Brain microvascular endothelial cell (primary cell): Measurements from ENCODE around the gene TRIM7.

Experiments
- DNase-seq: peaks from one replicate; pipeline ENCODE4 v3.0.0-alpha.2; 2020
- H3K27ac ChIP-seq: fragments of 250-450 bp; sonication (Bioruptor Pico); 2 replicates; pipeline ENCODE4 v1.5.1; 2020; ENCODE audit warnings: mild to moderate bottlenecking, moderate library complexity
- H3K27me3 ChIP-seq: fragments of 250-450 bp; sonication (Bioruptor Pico); replicated peaks from 2 replicates; pipeline ENCODE4 v1.5.1; 2020; ENCODE audit warnings: mild to moderate bottlenecking
- H3K36me3 ChIP-seq: fragments of 250-450 bp; sonication (Bioruptor Pico); replicated peaks from 2 replicates; pipeline ENCODE4 v1.5.1; 2020; ENCODE audit warnings: mild to moderate bottlenecking
- H3K4me3 ChIP-seq: 2 replicates; pipeline ENCODE4 v1.5.1; 2011; ENCODE audit warnings: low read depth, mild to moderate bottlenecking, control low read depth, low read length, moderate library complexity
- in situ Hi-C: cut with HindIII; loops from 2 replicates; pipeline ENCODE4 v1.10.0; 2017; ENCODE audit warnings: low sequenced_read_pairs, low pct_ligation_motif_present
- TF ChIP-seq, protein P1 (sequence below): IDR thresholded peaks from 2 replicates; pipeline ENCODE4 v1.5.1; 2011; ENCODE audit warnings: low read depth, mild to moderate bottlenecking, moderate library complexity, low read length, control low read depth, inconsistent platforms; ENCODE audit errors: missing control alignments

The TRIM7 gene

GRCh38 chr5:181189363-181189961 lies 15.5 kb downstream of the TRIM7 start:
- Histone ChIP-seq H3K4me3 (peak overlapping the region; percentile 86), H3K27ac (no peak overlapping the region), H3K27me3 (no peaks in the 10 kb centered on the region), H3K36me3 (no peaks in the 10 kb centered on the region)
- DNase-seq: no peak
- TF ChIP-seq, protein P1, sequence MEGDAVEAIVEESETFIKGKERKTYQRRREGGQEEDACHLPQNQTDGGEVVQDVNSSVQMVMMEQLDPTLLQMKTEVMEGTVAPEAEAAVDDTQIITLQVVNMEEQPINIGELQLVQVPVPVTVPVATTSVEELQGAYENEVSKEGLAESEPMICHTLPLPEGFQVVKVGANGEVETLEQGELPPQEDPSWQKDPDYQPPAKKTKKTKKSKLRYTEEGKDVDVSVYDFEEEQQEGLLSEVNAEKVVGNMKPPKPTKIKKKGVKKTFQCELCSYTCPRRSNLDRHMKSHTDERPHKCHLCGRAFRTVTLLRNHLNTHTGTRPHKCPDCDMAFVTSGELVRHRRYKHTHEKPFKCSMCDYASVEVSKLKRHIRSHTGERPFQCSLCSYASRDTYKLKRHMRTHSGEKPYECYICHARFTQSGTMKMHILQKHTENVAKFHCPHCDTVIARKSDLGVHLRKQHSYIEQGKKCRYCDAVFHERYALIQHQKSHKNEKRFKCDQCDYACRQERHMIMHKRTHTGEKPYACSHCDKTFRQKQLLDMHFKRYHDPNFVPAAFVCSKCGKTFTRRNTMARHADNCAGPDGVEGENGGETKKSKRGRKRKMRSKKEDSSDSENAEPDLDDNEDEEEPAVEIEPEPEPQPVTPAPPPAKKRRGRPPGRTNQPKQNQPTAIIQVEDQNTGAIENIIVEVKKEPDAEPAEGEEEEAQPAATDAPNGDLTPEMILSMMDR: no peak
- in situ Hi-C loops: no loop called here

GRCh38 chr5:181188700-181189362 lies 16.2 kb downstream of the TRIM7 start:
- TF ChIP-seq, protein P1: peak; percentile 22
- in situ Hi-C loops: no loop called here
- no peaks in the 10 kb centered on the region for H3K27me3 ChIP-seq
- peak; percentile 71 for DNase-seq
- peak overlapping the region; percentile 76 for H3K27ac ChIP-seq
- no peaks in the 10 kb centered on the region for H3K36me3 ChIP-seq
- peak overlapping the region; percentile 86 for H3K4me3 ChIP-seq

DNA sequence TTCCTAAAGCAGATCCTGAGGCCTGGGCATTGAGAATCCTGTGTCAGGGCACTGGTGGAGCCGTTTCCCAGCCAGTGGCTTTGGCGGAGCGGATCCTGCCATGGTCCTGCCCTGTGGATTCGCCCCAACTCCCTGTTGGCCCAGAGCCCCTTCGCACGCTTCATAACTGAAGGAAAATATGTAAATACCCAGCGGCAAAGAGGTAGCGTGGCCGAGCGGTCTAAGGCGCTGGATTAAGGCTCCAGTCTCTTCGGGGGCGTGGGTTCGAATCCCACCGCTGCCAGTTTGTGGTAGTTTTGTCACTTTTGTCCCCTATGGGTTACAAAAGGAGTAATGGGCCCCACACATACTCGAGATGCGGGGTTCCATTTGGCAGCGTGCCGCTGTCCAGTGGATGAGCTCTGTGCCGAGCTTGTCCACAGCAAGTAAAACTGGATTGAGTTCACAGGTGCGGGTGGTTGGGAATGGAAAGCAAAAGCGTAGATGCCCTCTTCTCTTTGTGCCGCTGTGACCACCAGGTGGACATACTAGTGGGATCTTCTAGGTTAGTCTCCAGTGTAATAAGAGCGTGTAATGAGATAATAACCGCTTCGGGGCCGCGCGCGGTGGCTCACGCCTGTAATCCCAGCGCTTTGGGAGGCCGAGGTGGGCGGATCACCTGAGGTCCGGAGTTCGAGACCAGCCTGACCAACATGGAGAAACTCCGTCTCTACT lies 17.3 kb downstream of the TRIM7 start:
- TF ChIP-seq, protein P1: peak; percentile 57
- H3K27ac ChIP-seq: peak overlapping the region; percentile 39
- H3K4me3 ChIP-seq: peak overlapping the region; percentile 51
- no peaks in the 10 kb centered on the region for H3K27me3 ChIP-seq
- H3K36me3 ChIP-seq: no peaks in the 10 kb centered on the region
- in situ Hi-C loops: no loop called here
- peak; percentile 83 for DNase-seq

- Histone ChIP-seq H3K4me3 (peak overlapping the region; percentile 51), H3K36me3 (no peaks in the 10 kb centered on the region), H3K27me3 (no peaks in the 10 kb centered on the region), H3K27ac (peak overlapping the region; percentile 39)
- in situ Hi-C loops: no loop called here
- TF ChIP-seq, protein P1: no peak
- no peak for DNase-seq
Observed at GRCh38 chr5:181186986-181187499, 18.0 kb downstream of the TRIM7 start.

- TF ChIP-seq, protein P1: no peak
- in situ Hi-C loops: no loop called here
- Histone ChIP-seq H3K36me3 (no peaks in the 10 kb centered on the region), H3K27ac (no peak overlapping the region), H3K27me3 (no peaks in the 10 kb centered on the region), H3K4me3 (no peak overlapping the region)
- DNase-seq: no peak
Observed at GRCh38 chr5:181186022-181186421, 19.0 kb downstream of the TRIM7 start.
